Mammary epithelial cell (primary cell): Measurements from ENCODE around the gene DYRK1A.

Experiments used
- EZH2 ChIP-seq: IDR thresholded peaks from 2 replicates; pipeline ENCODE4 v1.6.1; 2012; ENCODE audit warnings: low read length, inconsistent platforms, borderline replicate concordance
- TF ChIP-seq, protein P1 (sequence below), 2 donors: IDR thresholded peaks in 1 of 2; conservative IDR thresholded peaks in 1 of 2; 2 replicates each; pipeline ENCODE4 v1.5.1; 2011 to 2012; ENCODE audit warnings: inconsistent platforms in 2 of 2, low read length in 2 of 2, mild to moderate bottlenecking in 2 of 2, control low read depth in 1 of 2, low read depth in 1 of 2; ENCODE audit not compliant: insufficient read depth in 1 of 2; ENCODE audit errors: extremely low read depth in 1 of 2

DNA sequence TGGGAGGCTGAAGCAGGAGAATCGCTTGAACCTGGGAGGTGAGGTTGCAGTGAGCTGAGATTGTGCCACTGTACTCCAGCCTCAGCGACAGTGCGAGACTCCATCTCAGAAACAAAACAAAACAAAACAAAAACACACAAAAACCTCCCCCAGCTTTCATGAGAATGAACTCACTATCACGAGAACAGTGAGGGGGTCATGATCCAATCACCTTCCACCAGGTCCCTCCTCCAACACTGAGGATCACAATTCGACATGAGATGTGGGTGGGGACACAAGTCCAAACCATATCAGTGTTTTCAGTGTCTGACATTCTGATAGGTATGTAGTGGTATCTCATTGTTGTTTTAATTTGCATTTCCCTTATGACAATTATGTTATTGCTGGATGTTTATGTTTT is 31.5 kb upstream of the DYRK1A start:
- TF ChIP-seq, protein P1, sequence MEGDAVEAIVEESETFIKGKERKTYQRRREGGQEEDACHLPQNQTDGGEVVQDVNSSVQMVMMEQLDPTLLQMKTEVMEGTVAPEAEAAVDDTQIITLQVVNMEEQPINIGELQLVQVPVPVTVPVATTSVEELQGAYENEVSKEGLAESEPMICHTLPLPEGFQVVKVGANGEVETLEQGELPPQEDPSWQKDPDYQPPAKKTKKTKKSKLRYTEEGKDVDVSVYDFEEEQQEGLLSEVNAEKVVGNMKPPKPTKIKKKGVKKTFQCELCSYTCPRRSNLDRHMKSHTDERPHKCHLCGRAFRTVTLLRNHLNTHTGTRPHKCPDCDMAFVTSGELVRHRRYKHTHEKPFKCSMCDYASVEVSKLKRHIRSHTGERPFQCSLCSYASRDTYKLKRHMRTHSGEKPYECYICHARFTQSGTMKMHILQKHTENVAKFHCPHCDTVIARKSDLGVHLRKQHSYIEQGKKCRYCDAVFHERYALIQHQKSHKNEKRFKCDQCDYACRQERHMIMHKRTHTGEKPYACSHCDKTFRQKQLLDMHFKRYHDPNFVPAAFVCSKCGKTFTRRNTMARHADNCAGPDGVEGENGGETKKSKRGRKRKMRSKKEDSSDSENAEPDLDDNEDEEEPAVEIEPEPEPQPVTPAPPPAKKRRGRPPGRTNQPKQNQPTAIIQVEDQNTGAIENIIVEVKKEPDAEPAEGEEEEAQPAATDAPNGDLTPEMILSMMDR (conservative IDR thresholded peaks at IDR 0.05 in 1 of 2, IDR thresholded peaks at IDR 0.05 in 1 of 2; ENCODE audit: extremely low read depth in 1 of 2, insufficient read depth in 1 of 2, low read depth in 1 of 2, low read length in 2 of 2) = no peak
- no peak for TF ChIP-seq EZH2
